ENCODE data around the gene UNG. TPM values are rescaled to one million over a fixed set of nuclear protein-coding genes. Genes with fewer than 3 reads are reported as not detected.

Gene UNG
- total RNA-seq, 6 experiments from 2014 or later, result 16.3 to 42.7 (median 21.2) TPM

GRCh38 chr12:109105176-109105575, 7.8 kb downstream of the UNG start:
- Histone ChIP-seq H3K4me3 (no peak overlapping the region), H3K9me3 (no peaks in the 10 kb centered on the region), H3K36me3 (peaks cover 0 to 41% (median 18%) of the 10 kb centered on the region in 4 donors), H3K27me3 (no peaks in the 10 kb centered on the region), H3K27ac (no peak overlapping the region), H3K4me1 (peaks cover 0 to 5% (median 2%) of the 10 kb centered on the region in 4 donors)
- ATAC-seq (no peak), DNase-seq (no peak)
- intact Hi-C loops (cut with DNase I), result no loop called here
- no peak for TF ChIP-seq CTCF (IDR thresholded peaks at IDR 0.05)
- TF ChIP-seq POLR2A (IDR thresholded peaks at IDR 0.05), result no peak
- 98% methylated on average over 5 of the region's 5 CpGs for WGBS (ENCODE audit: insufficient coverage, low coverage, low lambda C conversion rate, missing lambda C conversion rate)

GRCh38 chr12:109109746-109110350, 12.5 kb downstream of the UNG start:
- H3K36me3 ChIP-seq, result peaks cover 0 to 17% (median 4%) of the 10 kb centered on the region in 4 donors
- 96% methylated on average over 4 of the region's 6 CpGs for WGBS (ENCODE audit: insufficient coverage, low coverage, low lambda C conversion rate, missing lambda C conversion rate)
- intact Hi-C loops (cut with DNase I), result no loop called here

GRCh38 chr12:109110988-109111495, 13.6 kb downstream of the UNG start:
- WGBS (ENCODE audit: insufficient coverage, low coverage, low lambda C conversion rate, missing lambda C conversion rate), result 10% methylated on average over 18 of the region's 28 CpGs
- H3K4me3 ChIP-seq, result peak overlapping the region; percentile 52 to 66 (median 65)
- peak; percentile 88 to 95 (median 89) for ATAC-seq
- no peaks in the 10 kb centered on the region for H3K27me3 ChIP-seq
- no peaks in the 10 kb centered on the region for H3K9me3 ChIP-seq
- peak; percentile 96 to 99 (median 98) for DNase-seq
- peak overlapping the region; percentile 80 to 85 (median 84) for H3K27ac ChIP-seq
- peak; percentile 83 for TF ChIP-seq POLR2A (IDR thresholded peaks at IDR 0.05)
- TF ChIP-seq CTCF (IDR thresholded peaks at IDR 0.05), result no peak
- intact Hi-C loops (cut with DNase I), result no loop called here
- peaks cover 0 to 6% (median 0%) of the 10 kb centered on the region in 4 donors for H3K36me3 ChIP-seq
- peaks cover 0 to 50% (median 20%) of the 10 kb centered on the region in 4 donors for H3K4me1 ChIP-seq

More at GRCh38 chr12:109109746-109110350, 12.5 kb downstream of the UNG start:
- Histone ChIP-seq H3K27ac (peak overlapping the region in 2 of 3 donors; percentile 80 to 84), H3K4me3 (no peak overlapping the region), H3K9me3 (no peaks in the 10 kb centered on the region), H3K4me1 (peaks cover 0 to 38% (median 16%) of the 10 kb centered on the region in 4 donors), H3K27me3 (no peaks in the 10 kb centered on the region)
- DNase-seq, result peak in 1 of 3 donors; percentile 40
- ATAC-seq, result no peak
- TF ChIP-seq POLR2A (IDR thresholded peaks at IDR 0.05) (no peak), CTCF (IDR thresholded peaks at IDR 0.05) (no peak)

GRCh38 chr12:109112720-109113465, 15.5 kb downstream of the UNG start:
- Histone ChIP-seq H3K27ac (peak overlapping the region in 2 of 3 donors; percentile 22 to 84), H3K4me1 (peaks cover 0 to 69% (median 27%) of the 10 kb centered on the region in 4 donors), H3K27me3 (no peaks in the 10 kb centered on the region), H3K9me3 (no peaks in the 10 kb centered on the region), H3K4me3 (peak overlapping the region in 1 of 3 donors; percentile 5), H3K36me3 (no peaks in the 10 kb centered on the region)
- TF ChIP-seq POLR2A (IDR thresholded peaks at IDR 0.05) (peak; percentile 32), CTCF (IDR thresholded peaks at IDR 0.05) (no peak)
- intact Hi-C loops (cut with DNase I), result no loop called here
- ATAC-seq, result no peak
- 46% methylated on average over 11 of the region's 11 CpGs for WGBS (ENCODE audit: insufficient coverage, low coverage, low lambda C conversion rate, missing lambda C conversion rate)
- peak in 1 of 3 donors; percentile 58 for DNase-seq
